IPS-18a (cell line): ENCODE measurements around the gene DDX54.
"Not testable (repeated sequence)": the region's sequence is repeated elsewhere in the genome, so short reads cannot be mapped to it uniquely, and the experiment has no call there.

Experiments
- H3K27ac ChIP-seq: one replicate; pipeline ENCODE4 v1.5.1; 2013; ENCODE audit warnings: low read length
- H3K27me3 ChIP-seq: one replicate; pipeline ENCODE4 v1.6.1; 2013; ENCODE audit warnings: mild to moderate bottlenecking, low read length; ENCODE audit not compliant: control insufficient read depth, insufficient read depth
- H3K36me3 ChIP-seq: one replicate; pipeline ENCODE4 v1.6.1; 2013; ENCODE audit warnings: low read depth, low read length; ENCODE audit not compliant: control insufficient read depth
- H3K4me1 ChIP-seq: one replicate; pipeline ENCODE4 v1.6.1; 2013; ENCODE audit warnings: low read depth, low read length; ENCODE audit not compliant: control insufficient read depth
- H3K4me3 ChIP-seq: one replicate; pipeline ENCODE4 v1.5.1; 2013; ENCODE audit warnings: low read length
- H3K9ac ChIP-seq: one replicate; pipeline ENCODE4 v1.6.1; 2013; ENCODE audit warnings: mild to moderate bottlenecking, low read length, moderate library complexity
- H3K9me3 ChIP-seq: one replicate; pipeline ENCODE4 v1.6.1; 2013; ENCODE audit warnings: low read depth, low read length; ENCODE audit not compliant: control insufficient read depth

Gene DDX54

DNA sequence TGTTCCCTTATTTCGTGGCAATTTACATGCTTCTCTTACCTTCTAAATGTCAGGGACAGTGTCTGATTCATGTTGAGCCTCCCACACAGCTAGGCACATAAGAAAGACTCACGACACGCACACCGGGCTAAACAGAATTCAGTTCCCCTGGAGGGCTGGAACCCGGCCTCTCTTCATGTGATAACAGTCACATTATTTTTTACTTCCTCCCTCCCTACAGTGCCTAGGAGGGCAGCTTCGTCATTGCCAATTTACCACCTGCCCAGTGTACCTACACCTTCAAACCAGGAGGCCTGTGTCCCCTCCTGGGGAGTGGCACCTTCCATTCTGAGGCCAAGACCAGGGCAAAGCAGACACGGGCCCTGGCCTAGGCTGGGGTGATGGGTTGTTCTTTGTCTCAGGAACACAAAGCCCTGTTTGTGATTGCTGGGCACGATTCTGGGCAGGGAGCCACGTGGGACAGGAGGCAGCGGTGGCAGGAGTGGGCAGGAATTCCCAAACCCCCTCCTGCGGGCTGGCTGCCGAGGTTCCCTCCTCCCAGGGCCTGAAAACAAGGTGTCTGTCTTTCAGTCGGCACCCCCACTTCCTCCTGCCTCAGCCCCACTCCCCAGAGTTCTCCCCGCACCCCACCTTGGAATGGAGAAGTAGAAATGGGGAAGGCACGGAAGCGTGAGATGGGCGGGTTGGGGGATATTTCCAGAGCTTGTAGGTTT, 42.9 kb downstream of the DDX54 start:
- Histone ChIP-seq H3K36me3 (no peaks in the 10 kb centered on the region), H3K27me3 (no peaks in the 10 kb centered on the region), H3K9me3 (no peaks in the 10 kb centered on the region), H3K9ac (no peak overlapping the region), H3K4me1 (no peaks in the 10 kb centered on the region), H3K27ac (no peak overlapping the region), H3K4me3 (no peak overlapping the region)

DNA sequence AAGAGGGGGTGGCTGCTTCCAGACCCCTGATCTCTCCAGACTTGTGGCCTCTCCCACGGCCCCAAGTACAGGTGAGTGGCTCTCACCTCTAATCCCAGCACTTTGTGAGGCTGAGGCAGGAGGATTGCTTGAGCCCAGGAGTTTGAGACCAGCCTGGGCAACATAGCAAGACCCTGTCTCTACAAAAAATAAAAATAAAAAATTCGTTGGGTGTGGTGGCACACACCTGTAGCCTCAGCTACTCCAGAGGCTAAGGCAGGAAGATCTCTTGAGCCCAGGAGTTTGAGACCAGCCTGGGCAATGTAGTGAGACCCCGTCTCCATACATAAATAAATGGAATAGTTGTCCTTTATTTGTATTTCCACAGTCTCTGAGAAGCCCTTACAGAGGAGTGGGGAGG, 43.6 kb downstream of the DDX54 start:
- H3K36me3 ChIP-seq, H3K27ac ChIP-seq, H3K4me1 ChIP-seq, H3K9ac ChIP-seq, H3K4me3 ChIP-seq, H3K9me3 ChIP-seq, H3K27me3 ChIP-seq: not testable (repeated sequence)

DNA sequence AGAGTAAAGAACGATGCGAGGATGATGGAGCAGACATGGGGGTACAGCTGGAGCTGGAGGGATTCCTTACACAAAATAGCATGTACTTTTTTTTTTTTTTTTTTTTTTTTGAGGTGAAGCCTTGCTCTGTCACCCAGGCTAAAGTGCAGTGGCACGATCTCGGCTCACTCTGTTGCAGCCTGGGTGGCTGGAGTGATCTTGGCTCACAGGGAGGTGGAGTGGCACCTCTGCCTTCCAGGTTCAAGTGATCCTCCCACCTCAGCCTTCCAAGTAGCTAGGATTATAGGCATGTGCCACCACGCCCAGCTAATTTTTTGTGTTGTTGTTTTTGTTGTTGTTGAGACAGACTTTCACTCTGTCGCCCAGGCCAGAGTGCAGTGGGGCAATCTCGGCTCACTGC, 44.6 kb downstream of the DDX54 start:
- Histone ChIP-seq H3K27ac (no peak overlapping the region), H3K9me3 (no peaks in the 10 kb centered on the region), H3K27me3 (peaks cover 9% of the 10 kb centered on the region), H3K4me3 (no peak overlapping the region), H3K9ac (no peak overlapping the region), H3K36me3 (no peaks in the 10 kb centered on the region), H3K4me1 (peaks cover 6% of the 10 kb centered on the region)

DNA sequence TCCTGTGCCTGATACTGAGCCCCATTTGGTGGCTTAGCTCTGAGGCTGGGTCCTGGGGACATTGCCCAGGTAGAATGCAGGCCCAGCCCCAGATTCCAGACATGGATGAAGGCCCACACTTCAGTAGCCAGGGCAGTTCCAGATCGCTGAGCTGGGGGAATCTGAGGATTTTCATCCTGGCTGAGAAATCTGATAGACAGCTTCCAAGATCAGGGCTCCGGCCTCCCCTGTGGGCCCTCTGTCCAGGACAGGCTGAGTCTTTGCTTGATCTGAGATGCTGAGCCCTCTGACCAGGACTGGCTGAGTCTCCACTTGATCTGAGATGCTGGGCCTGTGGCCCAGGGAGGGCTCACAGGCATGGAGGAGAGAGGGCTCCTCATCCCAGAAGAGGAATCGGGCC, 46.5 kb downstream of the DDX54 start:
- Histone ChIP-seq H3K27ac (no peak overlapping the region), H3K36me3 (no peaks in the 10 kb centered on the region), H3K9ac (no peak overlapping the region), H3K27me3 (peaks cover 24% of the 10 kb centered on the region), H3K9me3 (no peaks in the 10 kb centered on the region), H3K4me3 (no peak overlapping the region), H3K4me1 (peaks cover 6% of the 10 kb centered on the region)

DNA sequence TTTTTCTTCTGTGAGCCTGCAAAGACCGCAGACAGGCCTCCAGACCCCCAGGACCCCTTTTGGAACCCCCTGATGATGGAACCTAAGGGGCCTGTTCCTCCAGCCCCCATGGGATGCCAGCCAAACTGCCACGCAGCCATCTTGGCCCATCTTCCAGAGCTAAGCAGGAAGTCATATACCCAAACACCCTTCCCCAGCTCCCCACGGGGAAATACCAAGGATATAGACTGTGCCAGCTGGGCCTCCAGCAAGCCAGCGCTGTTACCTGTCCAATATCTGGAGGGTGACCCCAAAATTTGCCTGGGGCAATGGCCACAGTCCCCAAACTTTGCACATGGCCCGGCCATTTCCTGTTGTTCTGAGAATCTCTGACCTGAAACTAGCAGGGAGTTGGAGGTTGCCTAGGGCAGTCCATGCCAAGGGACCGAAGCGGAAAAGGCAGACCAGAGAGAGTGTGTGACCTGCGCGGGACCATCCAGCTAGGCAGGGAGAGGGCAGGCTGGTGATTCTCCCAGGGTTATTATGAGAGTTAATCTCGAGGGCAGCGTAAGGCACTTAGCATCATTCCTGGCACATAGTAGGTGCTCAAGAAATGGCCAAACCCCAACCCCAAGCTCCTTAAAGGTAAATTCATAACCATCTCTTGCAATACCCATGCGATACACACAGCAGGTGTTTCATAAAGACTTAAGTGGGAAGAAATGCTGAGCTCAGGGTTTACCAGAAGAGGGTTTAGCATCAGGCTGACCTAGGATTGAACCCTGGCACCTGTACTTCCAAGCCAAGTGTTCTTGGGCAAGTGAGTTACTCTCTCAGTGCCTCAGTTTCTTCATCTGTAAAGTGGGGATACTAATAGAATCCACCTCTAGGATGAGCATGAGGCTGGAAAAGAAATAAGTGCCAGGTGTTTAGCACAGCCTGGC, 47.2 kb downstream of the DDX54 start:
- Histone ChIP-seq H3K27ac (no peak overlapping the region), H3K36me3 (no peaks in the 10 kb centered on the region), H3K4me1 (peaks cover 6% of the 10 kb centered on the region), H3K9ac (no peak overlapping the region), H3K27me3 (peaks cover 24% of the 10 kb centered on the region), H3K4me3 (no peak overlapping the region), H3K9me3 (no peaks in the 10 kb centered on the region)

DNA sequence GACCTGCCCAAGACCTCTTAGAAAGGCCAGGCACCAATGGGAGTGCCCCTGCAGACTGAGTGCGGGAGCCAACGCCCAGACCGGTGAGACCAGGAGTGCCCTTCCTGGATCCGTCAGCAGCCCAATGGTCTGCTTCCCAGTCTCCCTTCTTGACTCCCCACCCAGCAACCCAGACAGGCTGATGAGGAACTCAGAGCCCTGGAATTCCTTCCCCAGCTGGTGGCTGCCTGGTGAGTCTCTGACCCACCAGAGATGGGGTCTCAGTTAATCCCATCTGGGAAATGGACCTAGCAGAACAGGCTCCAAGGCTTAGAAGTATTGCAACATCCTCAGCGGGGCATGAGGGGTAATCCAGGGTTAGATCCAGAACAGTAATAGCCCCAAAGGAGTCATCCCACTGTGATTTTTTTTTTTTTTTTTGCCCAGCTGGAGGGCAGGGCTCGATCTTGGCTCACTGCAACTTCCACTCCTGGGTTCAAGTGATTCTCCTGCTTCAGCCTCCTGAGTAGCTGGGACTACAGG, 48.2 kb downstream of the DDX54 start:
- Histone ChIP-seq H3K9ac (no peak overlapping the region), H3K27ac (no peak overlapping the region), H3K4me3 (no peak overlapping the region), H3K27me3 (peaks cover 24% of the 10 kb centered on the region), H3K9me3 (no peaks in the 10 kb centered on the region), H3K36me3 (no peaks in the 10 kb centered on the region), H3K4me1 (peaks cover 6% of the 10 kb centered on the region)

DNA sequence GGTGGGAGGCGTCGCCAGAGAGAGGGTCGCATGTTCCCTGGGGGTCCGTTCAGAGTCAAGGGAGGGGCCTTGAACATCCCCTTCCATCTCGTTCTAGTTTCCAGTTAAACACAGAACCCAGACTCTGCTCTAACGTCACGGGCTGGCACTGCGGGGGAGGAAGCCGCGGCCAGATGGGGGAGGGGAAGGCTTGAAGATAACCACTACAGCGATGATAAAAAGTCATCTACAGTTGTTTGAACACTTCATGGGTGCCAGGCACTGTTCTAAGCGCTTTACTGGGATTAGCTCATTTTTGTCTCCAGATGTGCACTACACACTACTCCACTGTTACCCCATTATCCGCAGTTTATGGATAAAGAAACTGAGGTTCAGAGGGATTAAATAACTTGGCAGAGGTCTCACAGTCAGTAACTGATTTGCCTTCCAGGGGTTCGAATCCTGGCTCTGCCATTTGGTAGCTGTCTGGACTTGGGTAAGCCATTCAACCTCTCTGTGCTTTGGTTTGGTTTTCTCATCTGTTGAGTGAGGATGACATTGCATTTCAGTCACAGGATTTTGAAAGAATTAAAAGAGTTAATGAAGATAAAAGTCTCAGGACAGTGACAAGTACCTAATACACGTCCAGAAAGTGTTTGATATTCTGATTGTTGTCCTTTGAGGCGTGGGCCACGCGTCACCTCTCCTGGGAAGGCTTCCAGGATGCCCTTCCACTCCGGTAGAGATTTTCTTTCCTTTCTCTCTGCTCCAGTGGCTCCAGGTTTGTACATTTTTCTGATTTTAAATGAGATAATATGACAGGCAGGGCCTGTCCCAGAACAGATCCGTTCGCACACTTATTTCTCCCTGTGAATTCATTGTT, 48.9 kb downstream of the DDX54 start:
- H3K4me3 ChIP-seq = peak overlapping the region; percentile 55
- no peak overlapping the region for H3K9ac ChIP-seq
- H3K27me3 ChIP-seq = peaks cover 24% of the 10 kb centered on the region
- no peaks in the 10 kb centered on the region for H3K9me3 ChIP-seq
- H3K36me3 ChIP-seq = no peaks in the 10 kb centered on the region
- H3K27ac ChIP-seq = no peak overlapping the region
- H3K4me1 ChIP-seq = peaks cover 6% of the 10 kb centered on the region

DNA sequence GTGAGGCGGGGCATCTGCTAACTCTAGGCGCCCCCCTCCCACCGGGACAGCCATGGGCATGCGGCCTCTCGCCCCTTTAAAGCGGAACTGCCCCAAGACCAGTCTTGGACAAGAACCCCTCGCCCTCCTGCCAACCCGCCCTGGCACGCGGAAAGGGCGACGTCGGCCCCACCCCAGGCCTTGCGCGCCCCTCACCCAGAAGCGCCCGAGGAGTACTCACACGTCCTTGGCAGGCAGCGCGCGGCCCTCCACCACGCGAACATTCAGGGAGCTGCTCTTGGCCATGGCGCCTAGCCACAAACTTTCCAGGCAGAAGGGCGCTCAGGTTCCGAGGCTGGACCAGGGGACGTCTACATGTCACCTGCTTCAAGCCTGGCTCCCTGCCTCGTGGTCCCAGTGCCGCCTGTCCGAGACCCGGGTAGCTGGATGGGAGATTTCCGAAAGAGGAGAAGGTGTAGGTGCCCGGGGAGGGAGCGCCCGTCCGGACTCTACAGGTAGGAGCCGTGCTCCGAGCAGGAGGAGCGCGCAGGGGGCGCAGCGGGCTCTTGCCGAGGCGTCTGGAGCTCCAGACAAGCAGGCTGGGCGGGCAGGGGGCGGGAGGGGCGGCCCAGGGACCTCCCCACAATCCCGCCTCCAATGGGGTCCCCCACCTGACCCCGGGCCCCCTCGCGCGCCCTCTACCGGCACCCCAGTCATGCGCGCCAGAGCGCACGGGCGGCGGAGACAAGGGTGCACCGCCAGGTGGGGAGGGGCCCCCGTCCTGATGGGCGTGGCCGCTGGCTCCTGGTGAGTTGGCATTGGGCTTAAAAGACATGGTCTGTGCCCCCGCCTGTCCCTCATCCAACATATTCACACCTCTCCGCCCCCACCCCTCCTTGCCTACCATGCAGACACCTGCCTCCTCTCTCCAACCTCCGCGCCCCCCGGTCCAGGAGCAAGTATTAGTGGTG, 49.8 kb downstream of the DDX54 start, which contains the start of gene RASAL1:
RASAL1 (minus strand) TSS at position 584 of the 950 bp plus-strand sequence; CDS start at position 285, 299 bp downstream.
- Histone ChIP-seq H3K4me3 (peak within 1 kb of the TSS; percentile 62), H3K9ac (peak within 1 kb of the TSS; percentile 20), H3K27ac (no peak within 1 kb of the TSS), H3K9me3 (no peaks in the 10 kb centered on the region), H3K27me3 (peaks cover 24% of the 10 kb centered on the region), H3K36me3 (no peaks in the 10 kb centered on the region), H3K4me1 (peaks cover 6% of the 10 kb centered on the region)

DNA sequence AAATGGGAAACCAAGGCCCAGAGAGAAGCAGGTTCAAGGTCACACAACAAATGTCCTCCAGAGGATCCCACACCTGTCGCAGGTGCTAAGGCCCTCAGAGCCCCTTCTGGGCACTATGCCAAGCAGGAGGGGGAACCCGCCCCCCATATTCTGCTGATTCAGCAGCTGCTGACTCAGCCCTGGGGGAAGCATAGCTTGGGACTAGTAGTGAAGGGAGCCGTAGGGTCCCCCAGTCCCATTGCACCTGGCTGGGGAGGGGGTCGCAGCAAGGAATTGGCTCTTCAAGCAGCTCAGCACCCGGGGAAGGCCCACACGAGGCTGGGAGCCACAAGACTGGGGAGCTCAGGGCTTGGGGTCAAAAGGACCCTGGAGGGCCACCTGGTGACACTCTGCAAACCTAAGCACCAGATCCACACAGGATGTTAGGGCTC, 50.7 kb downstream of the DDX54 start:
- H3K27me3 ChIP-seq = peaks cover 24% of the 10 kb centered on the region
- H3K9ac ChIP-seq = no peak overlapping the region
- no peaks in the 10 kb centered on the region for H3K9me3 ChIP-seq
- peaks cover 6% of the 10 kb centered on the region for H3K4me1 ChIP-seq
- H3K27ac ChIP-seq = no peak overlapping the region
- H3K36me3 ChIP-seq = no peaks in the 10 kb centered on the region
- H3K4me3 ChIP-seq = peak overlapping the region; percentile 62

DNA sequence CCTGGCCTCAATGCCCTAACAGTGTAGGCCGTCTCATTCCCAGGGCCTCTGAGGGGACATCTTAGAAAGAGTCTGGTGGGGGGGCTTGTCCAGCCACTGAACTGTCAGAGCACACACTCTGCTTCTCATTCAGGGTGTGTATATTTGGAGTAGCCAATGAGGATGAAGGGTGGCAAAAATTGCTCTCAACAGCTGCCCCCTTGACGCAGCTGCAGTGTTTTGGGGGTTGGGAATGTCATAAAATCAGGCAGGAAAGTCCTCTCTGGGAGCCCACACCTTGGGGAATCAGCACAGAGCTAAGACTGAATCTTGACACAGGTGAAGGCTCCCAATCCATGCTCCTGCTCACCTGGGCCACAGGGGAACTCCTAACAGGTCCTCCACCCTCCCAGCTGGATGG, 51.2 kb downstream of the DDX54 start:
- H3K4me3 ChIP-seq = no peak overlapping the region
- H3K4me1 ChIP-seq = peaks cover 6% of the 10 kb centered on the region
- H3K27me3 ChIP-seq = peaks cover 24% of the 10 kb centered on the region
- H3K27ac ChIP-seq = no peak overlapping the region
- no peak overlapping the region for H3K9ac ChIP-seq
- H3K9me3 ChIP-seq = no peaks in the 10 kb centered on the region
- H3K36me3 ChIP-seq = no peaks in the 10 kb centered on the region
